PC-9 (cell line): ENCODE results near the gene ARSI. TPM values are rescaled to one million over a fixed set of nuclear protein-coding genes. Genes with fewer than 3 reads are reported as not detected.

Experiments used
- BruUV-seq: library from RNA; stranded (reverse); fragments of 400-500 nt; replicated peaks from 2 replicates; lab custom pipeline; 2021; lab: Mats Ljungman, UMichigan
- CTCF ChIA-PET: fragments of 300-600 bp; sonication (Branson Sonifier 250); formaldehyde crosslinking; loops from one replicate; lab custom pipeline; 2022; ENCODE audit warnings: antibody characterized with exemption; lab: Charles Lee
- POLR2A ChIA-PET: fragments of 300-600 bp; sonication (Branson Sonifier 250); formaldehyde crosslinking; loops from one replicate; lab custom pipeline; 2022; ENCODE audit warnings: antibody characterized with exemption; ENCODE audit not compliant: unreplicated experiment; lab: Charles Lee
- DNase-seq, 2 experiments: peaks; one replicate each; pipeline versions ENCODE4 v3.0.0 to v3.0.0-alpha.2; 2015 to 2022; ENCODE audit warnings: mixed read lengths in 1 of 2
- H2AFZ ChIP-seq: fragments of 200-600 bp; sonication (generic); 2 replicates; pipeline ENCODE4 v1.8.1; 2017; ENCODE audit warnings: antibody characterized with exemption
- H3F3A ChIP-seq: fragments of 200-600 bp; sonication (generic); 2 replicates; pipeline ENCODE4 v1.8.1; 2017; ENCODE audit warnings: antibody characterized with exemption, mild to moderate bottlenecking, low read depth; ENCODE audit not compliant: insufficient read depth
- H3K27ac ChIP-seq: fragments of 200-600 bp; sonication (generic); 2 replicates; pipeline ENCODE4 v1.6.1; 2016; ENCODE audit warnings: mixed run types
- H3K27me3 ChIP-seq: fragments of 200-600 bp; sonication (generic); 2 replicates; pipeline ENCODE4 v1.6.1; 2016; ENCODE audit warnings: low read depth, mixed run types; ENCODE audit not compliant: insufficient read depth
- H3K36me3 ChIP-seq: fragments of 200-600 bp; sonication (generic); 2 replicates; pipeline ENCODE4 v1.6.1; 2016; ENCODE audit warnings: low read depth, mixed run types
- H3K4me1 ChIP-seq: fragments of 200-600 bp; sonication (generic); replicated peaks from 2 replicates; pipeline ENCODE4 v1.6.1; 2016; ENCODE audit warnings: mixed run types; ENCODE audit not compliant: insufficient read depth
- H3K4me2 ChIP-seq: fragments of 200-600 bp; sonication (generic); 2 replicates; pipeline ENCODE4 v1.6.1; 2017; ENCODE audit warnings: mixed run types
- H3K4me3 ChIP-seq: fragments of 200-600 bp; sonication (generic); 2 replicates; pipeline ENCODE4 v1.6.1; 2016; ENCODE audit warnings: mixed run types
- H3K79me2 ChIP-seq: fragments of 200-600 bp; sonication (generic); 2 replicates; pipeline ENCODE4 v1.6.1; 2017; ENCODE audit warnings: low read depth, mixed run types
- H3K9me2 ChIP-seq: fragments of 200-600 bp; sonication (generic); 2 replicates; pipeline ENCODE4 v1.8.1; 2017; ENCODE audit warnings: mild to moderate bottlenecking; ENCODE audit not compliant: insufficient read depth
- H3K9me3 ChIP-seq: fragments of 200-600 bp; sonication (generic); 2 replicates; pipeline ENCODE4 v1.8.1; 2016; ENCODE audit warnings: low read depth; ENCODE audit not compliant: insufficient read depth
- H4K20me1 ChIP-seq: fragments of 200-600 bp; sonication (generic); 2 replicates; pipeline ENCODE4 v1.8.1; 2017; ENCODE audit not compliant: insufficient read depth
- EZH2 ChIP-seq: fragments of 200-600 bp; sonication (generic); IDR thresholded peaks from 2 replicates; pipeline ENCODE4 v1.8.0; 2017; ENCODE audit warnings: antibody characterized with exemption, low read depth
- intact Hi-C: fragments of 100-400 bp; cut with micrococcal nuclease; formaldehyde crosslinking; loops from one replicate; pipeline ENCODE4 v1.10.0; 2022; ENCODE audit not compliant: unreplicated experiment
- total RNA-seq: library from RNA; stranded (reverse); gene quantifications from 2 replicates; pipeline ENCODE4 v1.2.3, GENCODE V29; 2021
- TF ChIP-seq, protein P1 (sequence below): fragments of 200-600 bp; sonication (generic); conservative IDR thresholded peaks from 2 replicates; pipeline ENCODE4 v1.6.1; 2017; ENCODE audit warnings: mixed run types, antibody characterized with exemption, mild to moderate bottlenecking, moderate library complexity

ARSI gene
- total RNA-seq, 1 experiment from 2014 or later, result 2.6 TPM

DNA sequence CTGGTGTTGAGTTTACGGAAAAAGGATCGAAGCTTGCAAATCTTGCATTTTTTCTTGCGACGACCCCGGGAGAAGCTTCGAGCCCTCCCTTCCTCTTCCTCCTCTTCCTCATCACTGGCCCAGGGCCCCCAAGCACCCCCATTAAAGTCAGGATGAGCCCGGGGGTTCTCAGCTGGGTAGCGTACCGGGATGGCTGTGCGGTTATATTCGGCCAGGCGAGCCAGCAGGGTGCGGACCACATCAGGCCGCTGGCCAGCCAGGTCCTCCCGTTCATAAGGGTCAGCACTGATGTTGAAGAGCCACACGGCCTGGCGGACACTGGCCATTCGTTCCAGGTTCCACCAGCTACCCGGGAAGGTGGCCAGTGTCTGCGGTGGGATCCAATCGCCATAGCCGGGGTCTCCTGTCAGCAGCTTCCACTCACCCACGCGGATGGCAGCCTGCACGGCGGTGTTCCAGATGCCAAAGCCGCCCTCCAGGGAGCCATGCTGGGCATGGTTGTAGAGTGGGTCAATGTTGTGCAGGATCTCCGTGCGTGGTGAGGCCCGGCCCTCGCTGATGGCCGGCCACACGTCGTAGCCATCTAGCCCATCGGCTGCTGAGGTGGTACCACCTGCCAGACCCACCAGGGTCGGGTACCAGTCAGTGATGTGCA, 5.3 kb downstream of the ARSI start:
- Histone ChIP-seq H3K4me2 (no peak overlapping the region), H2AFZ (no peak overlapping the region), H3K4me3 (no peak overlapping the region), H4K20me1 (no peaks in the 10 kb centered on the region), H3K79me2 (no peaks in the 10 kb centered on the region), H3K9me3 (no peaks in the 10 kb centered on the region), H3K27ac (no peak overlapping the region), H3K9me2 (no peaks in the 10 kb centered on the region), H3F3A (peaks cover 9% of the 10 kb centered on the region; the same call in 1 of the 2 replicates), H3K36me3 (no peaks in the 10 kb centered on the region), H3K4me1 (peaks cover 11% of the 10 kb centered on the region), H3K27me3 (no peaks in the 10 kb centered on the region)
- no peak for TF ChIP-seq EZH2
- TF ChIP-seq, protein P1, sequence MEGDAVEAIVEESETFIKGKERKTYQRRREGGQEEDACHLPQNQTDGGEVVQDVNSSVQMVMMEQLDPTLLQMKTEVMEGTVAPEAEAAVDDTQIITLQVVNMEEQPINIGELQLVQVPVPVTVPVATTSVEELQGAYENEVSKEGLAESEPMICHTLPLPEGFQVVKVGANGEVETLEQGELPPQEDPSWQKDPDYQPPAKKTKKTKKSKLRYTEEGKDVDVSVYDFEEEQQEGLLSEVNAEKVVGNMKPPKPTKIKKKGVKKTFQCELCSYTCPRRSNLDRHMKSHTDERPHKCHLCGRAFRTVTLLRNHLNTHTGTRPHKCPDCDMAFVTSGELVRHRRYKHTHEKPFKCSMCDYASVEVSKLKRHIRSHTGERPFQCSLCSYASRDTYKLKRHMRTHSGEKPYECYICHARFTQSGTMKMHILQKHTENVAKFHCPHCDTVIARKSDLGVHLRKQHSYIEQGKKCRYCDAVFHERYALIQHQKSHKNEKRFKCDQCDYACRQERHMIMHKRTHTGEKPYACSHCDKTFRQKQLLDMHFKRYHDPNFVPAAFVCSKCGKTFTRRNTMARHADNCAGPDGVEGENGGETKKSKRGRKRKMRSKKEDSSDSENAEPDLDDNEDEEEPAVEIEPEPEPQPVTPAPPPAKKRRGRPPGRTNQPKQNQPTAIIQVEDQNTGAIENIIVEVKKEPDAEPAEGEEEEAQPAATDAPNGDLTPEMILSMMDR, result no peak
- intact Hi-C loops, result no loop called here
- DNase-seq, result no peak
- ChIA-PET CTCF (no interaction called here), POLR2A (interaction anchor here (0.6 kb wide), 1 partner anchor 39 kb away, joined by 3 read pairs; no protein-coding TSS in a partner anchor)
- no TSS peak for BruUV-seq

DNA sequence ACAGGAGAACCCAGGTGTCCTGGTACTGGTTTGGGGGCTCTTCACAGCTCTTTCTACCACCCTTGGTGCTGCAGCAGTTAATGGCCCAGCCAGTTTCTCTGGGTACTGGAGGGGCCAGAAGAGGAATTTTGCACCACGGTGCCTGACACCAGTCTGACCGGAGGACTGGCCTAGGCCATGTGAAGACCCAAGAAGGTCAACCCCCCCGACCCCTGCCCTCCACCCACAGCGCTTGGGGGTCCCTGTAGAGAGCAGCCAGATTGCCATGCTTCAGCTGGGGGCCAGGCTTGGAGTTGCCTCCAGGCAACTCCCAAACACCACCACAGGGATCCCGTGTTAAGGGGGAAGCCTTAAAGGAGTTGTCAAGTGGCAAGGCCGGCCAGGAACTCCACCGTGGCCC, 6.2 kb downstream of the ARSI start:
- no peaks in the 10 kb centered on the region for H3K9me3 ChIP-seq
- no peak for TF ChIP-seq EZH2
- TF ChIP-seq, protein P1, result no peak
- BruUV-seq, result no TSS peak
- no peak overlapping the region for H3K4me2 ChIP-seq
- H3K27ac ChIP-seq, result no peak overlapping the region
- DNase-seq, result no peak
- H3K79me2 ChIP-seq, result no peaks in the 10 kb centered on the region
- POLR2A ChIA-PET, result no interaction called here
- H3K4me1 ChIP-seq, result peaks cover 11% of the 10 kb centered on the region
- H3K27me3 ChIP-seq, result no peaks in the 10 kb centered on the region
- no peak overlapping the region for H2AFZ ChIP-seq
- peaks cover 9% of the 10 kb centered on the region; the same call in 1 of the 2 replicates for H3F3A ChIP-seq
- no peaks in the 10 kb centered on the region for H4K20me1 ChIP-seq
- CTCF ChIA-PET, result no interaction called here
- H3K9me2 ChIP-seq, result no peaks in the 10 kb centered on the region
- no peak overlapping the region for H3K4me3 ChIP-seq
- intact Hi-C loops, result no loop called here
- no peaks in the 10 kb centered on the region for H3K36me3 ChIP-seq

DNA sequence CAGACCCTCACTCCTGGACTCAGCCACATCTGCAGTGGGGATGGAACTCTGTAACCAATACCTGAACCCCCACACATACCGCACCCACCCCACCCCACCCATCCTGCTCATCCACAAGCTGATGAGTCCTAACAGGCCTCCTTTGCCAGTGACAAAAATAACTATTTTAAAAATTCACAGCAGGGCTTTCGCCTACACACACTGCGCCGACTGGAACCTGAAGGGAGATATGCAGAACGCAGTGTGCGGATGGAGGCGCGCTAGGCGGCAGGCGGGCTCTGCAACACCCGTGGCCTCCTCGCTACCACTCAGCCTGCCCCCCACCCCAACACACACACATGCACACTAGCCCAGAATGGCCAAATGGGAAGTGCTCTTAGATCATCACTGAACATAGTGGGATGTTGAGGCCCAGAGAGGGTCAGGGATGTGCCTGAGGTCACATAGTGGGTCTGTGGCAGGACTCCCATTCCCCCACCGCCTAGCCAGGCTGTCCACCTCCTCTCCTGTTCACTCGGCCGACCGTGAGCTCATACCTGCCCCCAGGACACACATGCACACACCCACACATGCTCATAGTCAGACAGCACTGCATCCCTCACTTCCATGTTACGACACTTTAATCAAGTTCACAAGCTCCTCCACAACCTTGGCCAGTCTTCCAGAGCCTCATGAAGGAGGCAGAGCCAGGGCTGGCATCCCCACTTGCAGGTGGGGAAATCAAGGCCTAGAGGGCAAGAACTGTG, 6.8 kb downstream of the ARSI start:
- CTCF ChIA-PET, result interaction anchor here (0.6 kb wide), 1 partner anchor 957 kb away, joined by 3 read pairs; no protein-coding TSS in a partner anchor

More for the DNA sequence above, 6.8 kb downstream of the ARSI start:
- POLR2A ChIA-PET, result no interaction called here
- no peaks in the 10 kb centered on the region for H3K9me2 ChIP-seq
- no peak overlapping the region for H3K4me3 ChIP-seq
- no peaks in the 10 kb centered on the region for H4K20me1 ChIP-seq
- H3K9me3 ChIP-seq, result no peaks in the 10 kb centered on the region
- peaks cover 9% of the 10 kb centered on the region; the same call in 1 of the 2 replicates for H3F3A ChIP-seq
- no peak overlapping the region for H2AFZ ChIP-seq
- intact Hi-C loops, result no loop called here
- H3K27me3 ChIP-seq, result no peaks in the 10 kb centered on the region
- DNase-seq, result no peak
- H3K27ac ChIP-seq, result no peak overlapping the region
- TF ChIP-seq, protein P1, result no peak
- no peak for TF ChIP-seq EZH2
- no peaks in the 10 kb centered on the region for H3K79me2 ChIP-seq
- no peaks in the 10 kb centered on the region for H3K36me3 ChIP-seq
- H3K4me1 ChIP-seq, result peaks cover 11% of the 10 kb centered on the region
- no peak overlapping the region for H3K4me2 ChIP-seq
- BruUV-seq, result no TSS peak
